ENCODE results near the gene NEURL1.
"Not testable (repeated sequence)": the region's sequence is repeated elsewhere in the genome, so short reads cannot be mapped to it uniquely, and the experiment has no call there.

The NEURL1 gene

DNA sequence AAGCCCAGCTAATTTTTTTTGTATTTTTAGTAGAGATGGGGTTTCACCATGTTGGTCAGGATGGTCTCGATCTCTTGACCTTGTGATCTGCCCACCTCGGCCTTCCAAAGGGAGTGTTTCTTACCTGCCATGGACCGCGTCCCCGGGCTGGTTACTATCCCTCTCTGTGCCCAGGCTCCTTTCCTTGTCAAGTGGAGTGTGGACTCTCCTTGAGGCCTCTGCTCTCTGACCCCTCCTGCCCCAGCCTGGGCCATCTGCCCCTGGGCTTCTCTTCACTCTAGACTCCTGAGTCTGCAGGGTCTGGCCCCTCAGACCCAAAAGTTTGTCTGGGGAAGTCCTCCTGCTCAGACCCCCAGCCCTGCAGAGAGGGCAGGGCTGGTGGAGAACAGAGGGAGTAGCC lies 20.7 kb downstream of the NEURL1 start:
- DNase-seq, result no peak

DNA sequence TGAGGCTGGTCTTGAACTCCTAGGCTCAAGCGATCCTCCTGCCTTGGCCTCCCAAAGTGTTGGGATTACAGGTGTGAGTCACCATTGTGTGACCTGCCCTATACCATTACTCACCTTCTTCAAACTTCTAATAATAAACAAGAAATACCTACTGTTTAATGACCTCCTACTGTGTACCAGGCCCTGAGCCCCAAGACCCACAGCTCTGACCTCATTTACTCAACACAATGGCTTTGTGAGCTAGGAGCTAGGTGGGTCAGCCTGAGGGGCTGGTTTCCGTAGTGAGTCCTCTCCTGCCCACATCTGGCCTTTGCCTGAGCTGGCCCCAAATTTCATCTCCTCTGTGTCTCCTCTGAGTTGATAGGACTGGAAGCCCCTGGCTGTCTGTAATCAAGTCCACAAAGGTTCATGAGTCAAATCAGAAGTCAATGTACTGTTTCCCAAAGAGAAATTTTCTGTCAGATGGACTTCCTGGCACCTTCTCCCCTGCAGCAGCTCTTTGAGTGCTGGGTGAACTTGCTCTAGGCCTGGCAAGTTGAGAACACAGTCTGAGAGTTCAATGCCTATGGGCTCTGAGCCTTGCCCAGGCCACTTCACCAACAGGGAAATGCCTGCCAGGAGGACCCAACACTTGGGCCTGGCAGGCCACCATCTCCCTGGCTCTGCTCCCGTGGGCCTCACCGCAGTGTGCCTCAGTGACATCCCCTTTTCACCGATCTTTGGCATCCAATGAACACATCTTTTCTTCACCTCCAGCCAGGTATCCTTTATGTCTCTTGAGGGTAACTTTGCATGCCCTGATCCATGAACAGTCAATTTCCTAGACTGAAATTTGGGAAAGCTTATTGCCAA lies 24.0 kb downstream of the NEURL1 start:
- DNase-seq, result no peak

DNA sequence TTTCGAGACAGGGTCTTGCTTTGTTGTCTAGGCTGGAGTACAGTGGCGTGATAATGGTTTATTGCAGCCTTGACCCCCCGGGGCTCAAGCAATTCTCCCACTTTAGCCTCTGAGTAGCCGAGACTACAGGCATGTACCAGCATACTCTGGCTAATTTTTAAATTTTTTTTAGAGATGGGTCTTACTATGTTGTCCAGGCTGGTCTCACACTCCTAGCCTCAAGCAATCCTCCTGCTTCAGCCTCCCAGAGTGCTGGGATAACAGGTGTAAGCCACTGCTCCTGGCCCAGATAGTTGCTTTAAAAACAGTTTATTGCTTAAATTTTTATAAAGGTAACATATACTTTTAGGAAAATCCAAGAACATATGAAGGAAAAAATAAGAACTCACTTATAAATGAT lies 26.3 kb downstream of the NEURL1 start:
- DNase-seq, result no peak

GRCh38 chr10:103522006-103522405 lies 28.5 kb downstream of the NEURL1 start:
- not testable (repeated sequence) for DNase-seq

GRCh38 chr10:103523683-103524082 lies 30.2 kb downstream of the NEURL1 start:
- DNase-seq, result no peak

DNA sequence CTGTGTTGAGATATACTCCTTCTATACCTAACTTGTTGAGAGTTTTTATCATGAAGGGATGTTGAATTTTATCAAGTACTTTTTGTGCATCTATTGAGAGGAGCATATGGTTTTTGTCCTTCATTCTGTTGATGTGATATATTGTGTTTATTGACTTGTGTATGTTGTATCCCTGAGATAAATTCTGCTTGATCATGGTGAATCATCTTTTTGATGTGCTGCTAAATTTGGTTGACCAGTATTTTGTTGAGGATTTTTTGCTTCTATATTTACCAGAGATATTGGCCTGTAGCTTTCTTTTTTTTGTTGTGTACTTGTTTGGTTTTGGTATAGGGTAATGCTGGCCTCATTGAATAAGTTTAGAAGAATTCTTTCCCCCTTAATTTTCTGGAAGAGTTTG lies 32.4 kb downstream of the NEURL1 start:
- DNase-seq, result no peak

- not testable (repeated sequence) for DNase-seq
Observed at GRCh38 chr10:103527476-103527875, 34.0 kb downstream of the NEURL1 start.

GRCh38 chr10:103528549-103528948 lies 35.0 kb downstream of the NEURL1 start:
- DNase-seq, result no peak

DNA sequence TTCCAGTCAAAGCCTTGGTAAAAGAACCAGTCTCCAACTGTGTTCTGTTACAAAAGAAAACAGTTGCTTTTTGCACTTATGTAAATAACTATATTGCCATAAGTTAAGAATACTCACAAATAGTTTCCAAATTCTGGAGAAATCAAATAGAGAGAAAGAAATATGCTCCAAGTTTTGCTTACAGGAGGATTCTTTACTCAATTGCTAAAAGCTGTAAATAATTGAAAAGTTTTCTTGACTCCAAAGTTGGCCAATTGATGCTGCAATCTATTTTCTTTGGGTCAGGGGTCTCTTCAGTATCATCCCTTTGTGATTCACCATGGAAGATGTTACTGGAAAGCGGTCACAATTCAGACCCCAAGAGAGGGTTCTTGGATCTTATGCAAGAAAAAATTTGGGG lies 36.0 kb downstream of the NEURL1 start:
- DNase-seq, result no peak

- DNase-seq, result no peak
Observed at GRCh38 chr10:103533827-103534226, 40.3 kb downstream of the NEURL1 start.

DNA sequence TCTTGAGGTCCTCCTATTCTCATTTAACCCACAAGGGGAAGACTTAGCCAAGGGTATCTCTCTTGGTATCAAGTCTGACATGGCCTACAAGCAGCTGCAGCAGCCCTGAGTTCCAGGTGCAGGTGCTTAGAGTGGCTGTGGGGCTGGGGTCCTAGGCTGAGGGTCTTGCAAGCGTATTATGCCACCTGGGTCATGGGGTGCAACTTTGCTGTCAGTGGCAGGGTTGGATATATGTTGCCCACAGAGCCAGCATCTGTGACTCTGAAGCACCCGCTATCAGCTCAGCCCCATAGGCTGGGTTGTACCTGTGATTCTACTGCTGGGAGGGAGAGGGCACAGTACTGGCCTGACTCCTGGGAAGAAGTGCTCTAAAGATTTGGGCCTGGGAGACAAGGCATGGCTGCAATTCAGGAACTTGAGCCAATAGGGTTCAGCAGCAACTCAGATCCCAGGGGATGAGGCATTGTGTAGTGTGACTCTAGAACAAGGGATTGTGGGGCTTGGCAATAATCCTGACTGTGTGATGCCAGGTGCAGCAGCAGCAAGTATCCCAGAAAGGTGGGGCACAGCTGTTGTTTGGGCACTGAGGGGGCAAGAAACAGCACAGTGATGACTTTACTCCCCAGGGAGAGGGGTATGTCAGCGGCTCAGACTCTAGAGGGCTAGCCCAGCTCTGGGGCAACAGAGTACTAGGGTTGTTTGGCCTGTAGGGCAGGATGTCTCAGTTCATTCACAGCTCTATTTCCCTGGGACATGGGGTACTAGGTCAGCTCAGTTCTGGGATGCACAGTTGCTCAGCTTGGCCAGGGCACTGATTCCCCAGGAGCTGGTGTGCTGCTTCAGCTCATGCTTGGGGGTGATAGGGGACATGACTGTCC lies 41.4 kb downstream of the NEURL1 start:
- no peak for DNase-seq

GRCh38 chr10:103535595-103535994 lies 42.1 kb downstream of the NEURL1 start:
- DNase-seq, result no peak

GRCh38 chr10:103539751-103540150 lies 46.2 kb downstream of the NEURL1 start:
- DNase-seq, result no peak

DNA sequence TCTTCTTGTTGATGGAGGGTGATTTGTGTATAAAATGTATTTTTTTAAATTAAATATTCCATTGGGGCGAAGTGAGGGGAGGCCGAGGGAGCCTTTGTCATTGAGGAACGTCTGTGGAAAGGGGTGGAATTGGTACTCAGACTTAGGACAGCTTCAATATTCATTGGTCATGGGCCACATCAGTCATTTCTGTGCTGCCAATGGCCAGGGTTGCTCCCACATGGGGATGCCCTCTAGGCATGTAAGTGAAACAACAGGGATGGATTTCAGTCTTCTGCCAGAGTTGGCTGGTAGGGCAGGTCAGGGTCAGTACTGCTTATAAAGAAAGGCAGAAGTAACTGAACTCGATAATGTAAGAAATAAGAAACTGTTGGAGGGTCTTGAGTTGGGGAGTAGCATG lies 47.2 kb downstream of the NEURL1 start:
- no peak for DNase-seq

DNA sequence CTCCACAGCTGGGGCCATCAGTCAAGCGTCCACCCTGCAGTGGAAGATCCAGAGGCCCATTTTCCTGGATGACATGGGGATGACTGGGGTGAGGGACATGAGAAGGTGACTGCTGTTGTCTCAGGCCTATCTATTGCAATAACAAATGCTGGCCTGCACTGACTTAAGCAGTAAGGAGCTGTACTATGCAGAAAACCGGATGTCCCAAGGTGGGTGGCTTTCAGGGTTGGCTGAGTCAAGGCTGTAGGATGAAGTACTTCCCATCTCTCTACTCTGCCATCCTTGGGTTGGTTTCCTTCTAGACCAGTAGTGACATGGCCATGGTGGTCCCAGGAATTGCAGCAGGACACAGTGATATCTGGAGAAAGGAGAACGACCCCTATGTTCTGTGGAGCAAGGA lies 48.1 kb downstream of the NEURL1 start:
- no peak for DNase-seq

DNA sequence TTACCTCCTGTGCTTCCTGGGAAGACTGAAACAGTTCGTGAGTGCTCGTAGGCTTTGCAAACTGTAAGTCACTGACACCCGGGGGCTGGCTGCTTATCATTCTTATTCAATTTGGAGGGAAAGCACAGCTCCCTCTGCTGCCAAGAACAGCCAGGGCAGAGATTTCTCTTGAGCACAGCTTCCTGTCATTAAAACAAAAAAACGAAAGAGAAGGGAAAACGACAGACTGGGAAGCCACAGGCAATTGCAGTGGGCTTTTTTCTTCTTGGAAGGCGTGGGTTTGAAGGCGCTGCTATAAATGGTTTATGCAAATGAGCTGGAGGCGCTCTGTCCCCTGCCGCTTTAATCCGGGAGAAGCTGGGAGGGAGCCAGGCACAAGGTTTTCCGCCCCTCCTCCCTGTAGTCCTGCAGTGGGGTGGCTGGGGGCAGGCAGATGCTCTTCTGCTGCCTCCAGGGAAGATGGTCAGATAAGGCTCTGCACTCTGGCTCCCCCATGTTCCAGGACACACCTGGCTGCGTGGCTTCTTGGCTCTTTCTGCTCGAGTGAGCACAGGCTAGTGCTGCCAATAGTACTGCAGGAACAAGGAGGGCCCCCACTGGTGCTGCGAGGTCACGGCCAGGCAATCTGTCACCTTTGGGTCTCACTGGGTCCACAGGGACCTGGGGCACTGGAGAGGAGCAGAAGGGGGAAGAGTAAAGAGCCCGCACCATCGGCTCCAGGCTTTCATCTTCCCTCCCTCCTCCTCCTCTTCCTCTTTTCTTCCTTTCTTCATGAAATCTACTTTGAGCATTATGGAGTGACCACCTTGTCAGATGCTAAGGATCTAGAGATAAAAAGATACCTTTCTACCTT lies 49.5 kb downstream of the NEURL1 start:
- no peak for DNase-seq

- DNase-seq, result no peak
Observed at GRCh38 chr10:103543617-103544525, 50.4 kb downstream of the NEURL1 start.

GRCh38 chr10:103544657-103545310 lies 51.3 kb downstream of the NEURL1 start:
- no peak for DNase-seq

GRCh38 chr10:103545366-103545765 lies 51.9 kb downstream of the NEURL1 start:
- DNase-seq, result no peak

DNA sequence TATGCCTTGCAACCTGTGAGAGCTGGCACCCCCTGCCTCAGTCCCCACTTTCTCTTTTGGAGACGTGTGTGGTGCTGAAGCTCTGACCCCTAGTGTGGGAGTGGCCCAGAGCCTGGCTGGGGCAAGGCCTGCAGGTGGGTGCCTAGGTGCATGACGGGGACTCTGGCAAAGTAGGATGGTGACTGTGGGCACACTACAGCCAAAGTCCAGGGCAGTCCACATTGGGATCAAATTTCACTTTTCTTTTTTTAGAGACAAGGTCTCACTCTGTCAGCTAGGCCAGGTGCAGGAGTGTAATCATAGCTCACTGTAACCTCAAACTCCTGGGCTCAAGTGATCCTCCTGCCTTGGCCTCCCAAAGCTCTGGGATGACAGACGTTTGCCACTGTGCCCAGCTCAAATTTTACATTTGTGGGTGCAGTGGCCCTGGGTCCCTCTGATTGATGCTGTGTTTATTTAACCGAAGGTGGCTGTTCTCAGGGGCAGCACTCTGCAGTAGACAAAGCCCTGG lies 52.3 kb downstream of the NEURL1 start:
- DNase-seq, result no peak

- DNase-seq, result no peak
Observed at GRCh38 chr10:103546401-103546800, 52.9 kb downstream of the NEURL1 start.

All from activated effector memory CD4-positive, alpha-beta T cell treated with Interleukin-2 at 50 U/mL for 16 hours (primary cell).